ENCODE data around the gene HOXC13.

The HOXC13 gene, protein sequence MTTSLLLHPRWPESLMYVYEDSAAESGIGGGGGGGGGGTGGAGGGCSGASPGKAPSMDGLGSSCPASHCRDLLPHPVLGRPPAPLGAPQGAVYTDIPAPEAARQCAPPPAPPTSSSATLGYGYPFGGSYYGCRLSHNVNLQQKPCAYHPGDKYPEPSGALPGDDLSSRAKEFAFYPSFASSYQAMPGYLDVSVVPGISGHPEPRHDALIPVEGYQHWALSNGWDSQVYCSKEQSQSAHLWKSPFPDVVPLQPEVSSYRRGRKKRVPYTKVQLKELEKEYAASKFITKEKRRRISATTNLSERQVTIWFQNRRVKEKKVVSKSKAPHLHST

DNA sequence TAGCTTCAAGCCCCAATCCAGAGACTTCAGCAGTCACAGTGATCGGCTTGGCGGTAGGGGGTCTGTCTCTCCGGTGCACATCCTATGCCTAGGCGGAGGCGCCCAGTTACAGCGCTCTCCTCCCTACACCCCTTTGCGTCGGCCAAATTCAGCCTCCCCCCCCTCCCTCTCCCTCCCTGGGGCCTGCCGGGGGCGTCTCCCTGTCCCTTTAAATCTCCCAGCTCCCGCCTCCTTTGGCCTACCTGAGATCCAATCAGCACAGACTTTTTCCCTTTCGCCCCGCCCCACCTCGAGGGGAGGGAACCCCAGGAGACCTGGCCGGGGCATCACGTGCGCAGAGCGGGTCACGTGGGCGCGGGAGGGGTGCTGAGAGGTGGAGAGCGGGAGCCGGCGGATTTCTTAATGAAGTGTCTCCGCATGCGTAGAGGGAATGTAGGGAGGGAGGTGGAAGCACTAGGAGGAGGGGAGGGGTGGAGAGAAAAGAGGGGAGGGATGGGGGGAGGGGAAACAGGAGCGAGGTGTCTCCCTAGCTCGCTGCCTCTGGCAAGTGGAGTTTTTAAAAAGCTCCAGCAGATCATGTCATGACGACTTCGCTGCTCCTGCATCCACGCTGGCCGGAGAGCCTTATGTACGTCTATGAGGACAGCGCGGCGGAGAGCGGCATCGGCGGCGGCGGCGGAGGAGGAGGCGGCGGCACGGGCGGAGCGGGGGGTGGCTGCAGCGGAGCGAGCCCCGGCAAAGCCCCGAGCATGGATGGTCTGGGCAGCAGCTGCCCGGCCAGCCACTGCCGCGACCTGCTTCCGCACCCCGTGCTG lies at the start of gene HOXC13:
Gene HOXC13, plus strand, starts transcription at position 506 of the 815 bp plus-strand sequence. Its CDS starts 76 bp downstream, at position 582.
- DNase-seq (ENCODE audit: low spot score) = peak; percentile 100

- DNase-seq (ENCODE audit: low spot score) = no peak
These were observed 48.5 kb upstream of the HOXC13 start for GRCh38 chr12:53890081-53890480.

DNA sequence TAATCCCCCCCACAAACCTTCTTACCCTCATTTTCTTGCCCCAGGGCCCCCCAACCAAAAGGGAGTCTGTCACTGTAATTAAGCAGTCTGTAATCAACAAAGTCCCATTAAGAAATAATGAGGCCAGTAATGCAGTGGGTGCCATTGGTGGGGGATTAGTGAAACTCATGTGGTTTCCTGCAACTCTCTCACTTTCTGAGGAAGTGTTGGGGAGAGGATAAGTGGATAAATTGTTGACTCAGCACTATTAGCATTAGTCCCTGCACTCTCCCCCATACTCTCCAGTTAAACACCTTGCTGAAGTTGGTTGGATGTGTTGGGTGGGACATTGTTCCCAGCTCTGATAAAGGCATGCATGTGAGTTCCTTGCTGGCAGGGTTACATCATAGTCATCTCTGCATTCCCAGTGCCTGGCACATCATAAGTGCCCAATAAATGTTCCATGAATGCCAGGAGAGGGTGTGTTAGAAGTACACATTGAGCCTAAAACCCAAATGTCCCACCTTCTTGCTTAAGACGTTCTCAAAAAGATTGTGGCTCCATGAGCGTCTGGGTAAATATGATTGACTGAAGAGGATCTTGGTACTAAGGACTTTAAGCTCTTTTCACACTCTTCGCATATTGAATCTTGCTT lies 45.8 kb upstream of the HOXC13 start:
- DNase-seq (ENCODE audit: low spot score) = no peak

- DNase-seq (ENCODE audit: low spot score) = no peak
These were observed 39.4 kb upstream of the HOXC13 start for GRCh38 chr12:53899230-53899629.

DNA sequence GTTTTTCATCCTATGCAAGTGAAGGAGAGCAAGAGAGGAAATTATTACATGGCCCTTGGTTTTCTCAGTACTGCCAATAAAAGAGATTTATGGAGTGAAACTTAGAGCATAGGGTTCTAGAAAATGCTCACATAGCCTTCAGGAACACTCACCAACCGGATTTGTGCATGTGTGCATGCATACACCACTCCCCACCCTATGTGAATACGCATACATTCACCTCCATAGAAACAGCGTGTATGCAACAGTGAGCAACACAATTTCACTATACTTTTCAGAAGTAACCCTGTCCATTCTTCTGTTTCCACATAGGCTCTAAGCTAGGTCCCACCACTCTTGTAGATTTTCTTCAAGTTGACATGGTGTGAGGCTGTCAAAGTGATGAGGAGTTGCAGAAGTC lies 31.5 kb upstream of the HOXC13 start:
- no peak for DNase-seq (ENCODE audit: low spot score)

DNA sequence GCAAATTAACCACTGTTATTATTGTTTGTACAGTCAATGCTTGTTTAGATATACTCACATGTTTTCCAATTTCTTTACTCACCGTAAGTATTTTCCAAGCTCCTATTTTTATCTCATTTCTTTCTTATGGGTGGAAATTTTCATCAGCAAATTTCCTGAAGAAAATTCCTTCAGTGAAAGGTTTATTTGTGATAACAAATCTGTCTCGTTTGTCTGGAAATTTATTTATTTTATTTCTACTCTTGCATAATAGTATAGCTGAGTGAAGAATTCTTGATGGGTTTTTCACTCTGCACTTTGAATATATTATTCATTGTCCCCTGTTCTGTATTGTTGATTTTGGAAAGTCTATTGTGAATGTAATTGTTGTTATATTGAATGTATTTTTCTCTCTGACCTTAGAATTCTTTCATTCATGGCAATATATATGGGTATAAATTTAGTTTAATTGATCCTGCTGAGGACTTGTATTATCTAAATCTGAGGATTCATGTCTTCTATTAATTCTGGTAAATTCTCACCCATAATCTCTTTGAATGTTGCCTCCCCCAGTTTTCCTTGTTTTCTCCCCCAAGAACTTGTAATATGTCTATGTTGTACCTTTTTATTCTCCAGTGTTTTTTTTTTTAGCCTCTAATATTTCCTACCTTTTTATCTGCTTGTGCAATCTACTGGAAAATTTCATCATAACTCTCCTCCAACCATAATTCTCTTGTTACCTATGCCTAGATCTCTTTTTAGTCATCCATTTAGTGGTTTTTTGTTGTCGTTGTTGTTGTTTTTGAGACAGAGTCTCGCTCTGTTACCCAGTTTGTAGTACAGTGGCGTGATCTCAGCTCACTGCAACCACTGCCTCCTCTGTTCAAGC lies 21.6 kb upstream of the HOXC13 start:
- DNase-seq (ENCODE audit: low spot score) = no peak

DNA sequence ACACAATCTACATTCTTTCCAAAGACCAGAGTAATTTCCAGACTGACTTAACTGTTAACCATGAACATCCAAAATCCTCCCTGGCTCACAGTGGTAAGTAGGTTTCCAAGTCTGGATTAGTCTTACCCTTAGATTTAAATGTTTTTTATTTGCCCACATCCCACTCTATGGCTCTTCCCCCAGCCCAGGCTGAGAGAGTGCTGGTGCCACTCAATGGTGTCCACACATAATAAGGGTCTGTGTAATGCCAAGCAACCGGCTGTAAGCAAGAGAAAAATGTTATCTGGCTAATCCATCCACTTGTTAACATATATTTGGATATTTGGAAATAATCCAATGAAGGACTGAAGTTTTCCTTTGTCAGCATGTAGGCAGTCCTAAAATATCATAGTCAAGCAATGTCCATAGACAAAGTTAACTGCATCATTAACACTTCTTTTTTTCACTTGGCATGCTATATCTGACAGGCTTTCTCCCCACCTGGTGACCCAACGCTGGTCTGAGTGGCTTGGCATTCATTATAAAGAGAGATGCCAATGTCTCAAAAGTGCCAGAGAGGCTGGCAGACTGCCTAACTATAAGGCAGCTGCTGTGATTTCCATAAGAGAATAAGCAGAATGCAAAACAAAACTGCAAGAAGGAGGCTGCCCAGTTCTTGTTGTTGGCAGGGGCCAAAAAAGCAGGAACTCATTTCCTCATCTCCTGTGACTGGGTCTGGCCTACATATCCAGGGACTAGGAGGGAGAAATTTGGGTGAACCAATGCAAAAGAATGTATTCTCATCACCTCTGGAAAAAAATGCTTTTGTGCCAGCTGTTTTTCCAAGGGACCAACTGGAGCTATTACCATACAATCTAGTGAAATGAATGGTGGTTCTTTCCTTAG lies 13.9 kb upstream of the HOXC13 start:
- DNase-seq (ENCODE audit: low spot score) = no peak

GRCh38 chr12:53927220-53928029 lies 11.2 kb upstream of the HOXC13 start:
- DNase-seq (ENCODE audit: low spot score) = no peak

- no peak for DNase-seq (ENCODE audit: low spot score)
These were observed 10.4 kb upstream of the HOXC13 start for GRCh38 chr12:53928054-53928835.

GRCh38 chr12:53929527-53929926 lies 9.1 kb upstream of the HOXC13 start:
- no peak for DNase-seq (ENCODE audit: low spot score)

DNA sequence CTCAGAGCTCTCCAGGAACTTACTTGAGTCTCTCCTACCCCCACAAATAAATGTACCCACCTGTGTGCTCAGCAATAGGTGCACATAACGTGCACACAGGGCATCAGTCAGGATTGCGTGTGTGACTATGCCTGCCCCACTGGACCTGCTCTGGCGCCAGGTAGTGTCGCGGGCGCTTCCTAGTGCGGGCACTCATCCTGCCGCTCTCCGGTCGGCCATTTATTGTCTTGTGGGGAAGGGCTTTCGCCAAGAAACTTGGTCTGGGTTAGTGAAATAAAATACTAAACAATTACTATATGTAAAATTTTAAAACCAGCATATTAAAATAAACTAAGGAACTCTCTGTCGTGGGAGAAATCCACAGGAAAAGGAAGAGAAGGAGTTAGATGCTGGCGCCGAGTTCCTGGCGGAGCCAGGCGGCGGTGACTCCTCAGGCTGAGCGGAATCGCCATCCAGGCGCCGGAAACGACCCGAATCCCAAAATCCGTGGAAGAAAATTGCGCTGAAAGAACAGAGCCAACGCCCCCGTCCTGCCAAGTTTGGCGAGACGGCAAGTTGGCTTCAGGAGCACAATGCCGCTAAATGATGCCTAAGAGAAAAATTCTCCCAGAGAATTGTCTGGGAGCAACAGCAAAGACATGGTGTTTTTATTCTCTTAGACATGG lies 7.9 kb upstream of the HOXC13 start:
- DNase-seq (ENCODE audit: low spot score) = no peak

- no peak for DNase-seq (ENCODE audit: low spot score)
These were observed 6.6 kb upstream of the HOXC13 start for GRCh38 chr12:53931844-53932581.

DNA sequence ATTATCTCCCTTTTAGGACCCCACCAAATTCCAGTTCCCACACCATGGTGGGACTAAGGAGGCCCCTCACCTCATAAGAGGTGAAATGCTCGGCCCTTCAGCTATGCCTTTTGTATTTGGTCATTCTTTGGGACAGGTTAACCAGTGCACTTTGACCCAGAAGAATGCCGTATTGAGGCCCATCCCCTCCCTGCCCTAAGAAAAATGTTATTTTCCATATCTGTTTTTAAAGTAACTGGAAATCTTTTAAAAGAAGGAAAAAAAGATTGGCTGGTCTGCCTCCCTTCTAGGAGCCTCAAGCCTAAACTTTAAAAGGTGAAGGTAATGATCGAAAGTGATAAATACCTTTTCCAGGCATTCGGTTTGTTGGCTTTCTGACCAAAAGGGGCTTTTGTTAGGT lies 5.7 kb upstream of the HOXC13 start:
- no peak for DNase-seq (ENCODE audit: low spot score)

DNA sequence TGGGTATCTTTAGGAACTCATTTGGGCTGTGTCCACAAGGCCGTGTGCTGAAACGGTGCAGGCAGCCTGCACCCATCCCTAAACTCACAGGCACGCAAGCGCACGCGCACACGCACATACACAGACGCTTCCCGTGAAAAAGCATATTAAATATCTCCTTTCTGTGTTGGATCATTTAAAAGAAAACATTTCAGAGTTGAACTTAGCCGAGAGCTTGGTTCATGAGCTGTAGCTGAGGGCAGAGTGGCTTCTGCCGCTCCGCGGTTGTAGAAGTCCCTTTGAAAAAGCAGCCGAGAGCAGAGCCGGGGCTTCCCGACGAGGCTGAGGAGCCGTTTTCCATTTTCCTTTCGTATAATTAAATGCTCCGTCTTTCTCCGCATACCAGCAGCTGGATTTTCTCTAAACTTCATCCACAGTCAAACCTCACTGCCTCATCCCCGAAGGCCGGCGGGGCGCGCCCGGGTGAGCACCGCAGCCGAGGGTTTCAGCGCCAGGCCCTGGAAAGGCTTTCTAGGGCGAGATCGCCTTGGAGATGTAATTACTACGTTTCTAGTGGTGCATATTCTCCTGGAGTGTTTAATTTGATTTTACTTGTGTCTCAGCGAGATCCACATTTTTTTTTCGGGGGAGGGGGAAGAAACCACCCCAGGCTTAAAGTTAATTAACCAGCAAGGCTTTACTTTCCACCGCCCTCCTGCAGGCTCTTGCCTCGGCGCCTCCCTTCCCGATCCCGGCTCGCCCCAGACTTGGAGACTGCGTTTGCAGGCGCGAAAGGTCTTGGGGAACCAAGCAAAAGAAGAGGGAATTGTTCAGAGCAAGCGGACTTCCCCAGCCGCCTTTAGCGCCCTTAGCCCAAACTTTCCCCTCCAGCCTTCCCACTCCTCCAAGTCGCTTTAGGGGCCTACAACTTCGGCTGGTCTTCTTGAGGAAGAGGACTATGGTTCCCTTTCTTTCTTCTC lies 3.0 kb upstream of the HOXC13 start:
- DNase-seq (ENCODE audit: low spot score) = no peak

DNA sequence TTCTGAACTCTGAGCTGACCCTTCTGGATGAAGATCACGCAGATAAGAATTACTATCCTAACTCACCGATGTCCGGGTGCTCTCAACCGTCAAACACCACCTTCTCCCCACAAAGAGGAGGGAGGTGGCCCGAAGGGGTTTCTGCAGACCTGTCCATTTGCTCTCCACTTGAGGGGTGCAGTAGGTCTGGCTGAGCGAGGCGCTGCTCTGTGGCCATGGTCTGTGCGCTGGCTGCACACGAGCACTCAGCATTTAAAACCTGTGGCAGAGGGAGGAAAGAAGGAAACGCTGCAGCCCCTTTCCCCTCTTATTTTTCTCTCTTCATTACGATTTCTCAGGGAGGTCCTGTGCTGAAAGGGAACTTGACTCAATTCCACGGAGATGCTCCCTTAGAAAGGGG lies 1.5 kb upstream of the HOXC13 start:
- no peak for DNase-seq (ENCODE audit: low spot score)

GRCh38 chr12:53937596-53938325 lies 870 bp upstream of the HOXC13 start:
- no peak for DNase-seq (ENCODE audit: low spot score)
